ENCODE measurements around the gene RAB7A. TPM values are rescaled to one million over a fixed set of nuclear protein-coding genes. Genes with fewer than 3 reads are reported as not detected.

Gene RAB7A
- total and polyA plus RNA-seq, 10 of the 15 experiments (the other 5 are each of a cell fraction or from before 2014, with no cell fraction given), result 40.3 to 212 (median 160) TPM

- TF ChIP-seq CUX1 (IDR thresholded peaks at IDR 0.05; ENCODE audit: insufficient replicate concordance, low read depth, low read length) (no peak), ZBTB11 (CRISPR knock-in tag; IDR thresholded peaks at IDR 0.05) (no peak), HSF1 (IDR thresholded peaks at IDR 0.05; ENCODE audit: low read depth, low read length) (no peak), NBN (IDR thresholded peaks at IDR 0.05) (no peak; the same call in 1 of the 2 replicates), RB1 (IDR thresholded peaks at IDR 0.05; ENCODE audit: borderline replicate concordance) (0 out of 2 replicates have a peak, but pooled peaks have one; percentile 42), ZNF274 (IDR thresholded peaks at IDR 0.05; ENCODE audit: insufficient read depth, insufficient read length) (no peak), USF1 (IDR thresholded peaks at IDR 0.05; ENCODE audit: borderline replicate concordance, extremely low read length, insufficient read depth, low read depth, low read length) (peak; percentile 92), JUND (IDR thresholded peaks at IDR 0.05; ENCODE audit: low read depth, low read length) (no peak), NR2F1 (conservative IDR thresholded peaks at IDR 0.05) (peak; percentile 95), NFYB (IDR thresholded peaks at IDR 0.05; ENCODE audit: insufficient read depth, low read depth, low read length) (no peak), TBL1XR1 (IDR thresholded peaks at IDR 0.05; ENCODE audit: low read depth, low read length) (no peak), IRF5 (IDR thresholded peaks at IDR 0.05; ENCODE audit: borderline replicate concordance) (no peak), YBX1 (IDR thresholded peaks at IDR 0.05) (no peak), IKZF1 (conservative IDR thresholded peaks at IDR 0.05) (peak; percentile 92), PAX5 (IDR thresholded peaks at IDR 0.05; ENCODE audit: borderline replicate concordance, low read depth, low read length) (no peak; the same call in 1 of the 2 replicates)
These were observed at the start of gene RAB7A (continued) for GRCh38 chr3:128726023-128727016.

All from GM12878 (cell line).